Activated CD4-positive, alpha-beta T cell treated with anti-CD3 and anti-CD28 coated beads for 1 hour (primary cell): ENCODE data around the gene YAF2.
"Not testable (repeated sequence)": the region's sequence is repeated elsewhere in the genome, so short reads cannot be mapped to it uniquely, and the experiment has no call there.

Source experiments
- DNase-seq: peaks from one replicate; pipeline ENCODE4 v3.0.0-alpha.2; 2020

YAF2 gene

DNA sequence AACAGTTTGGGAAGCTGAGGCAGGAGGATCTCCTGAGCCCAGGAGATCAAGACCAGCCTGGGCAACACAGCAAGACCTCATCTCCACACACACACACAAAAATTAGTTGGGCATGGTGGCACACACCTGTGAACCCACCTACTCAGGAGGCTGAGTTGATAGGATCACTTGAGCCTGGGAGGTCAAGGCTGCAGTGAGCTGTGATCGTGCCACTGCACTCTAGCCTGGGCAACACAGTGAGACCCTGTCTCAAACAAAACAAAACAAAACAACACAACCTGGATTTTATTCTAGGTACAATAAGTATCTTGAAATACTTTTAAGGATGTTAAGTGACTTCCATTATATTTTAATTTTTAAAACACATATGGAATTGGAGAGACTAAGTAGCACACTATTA, 45.8 kb downstream of the YAF2 start:
- no peak for DNase-seq

DNA sequence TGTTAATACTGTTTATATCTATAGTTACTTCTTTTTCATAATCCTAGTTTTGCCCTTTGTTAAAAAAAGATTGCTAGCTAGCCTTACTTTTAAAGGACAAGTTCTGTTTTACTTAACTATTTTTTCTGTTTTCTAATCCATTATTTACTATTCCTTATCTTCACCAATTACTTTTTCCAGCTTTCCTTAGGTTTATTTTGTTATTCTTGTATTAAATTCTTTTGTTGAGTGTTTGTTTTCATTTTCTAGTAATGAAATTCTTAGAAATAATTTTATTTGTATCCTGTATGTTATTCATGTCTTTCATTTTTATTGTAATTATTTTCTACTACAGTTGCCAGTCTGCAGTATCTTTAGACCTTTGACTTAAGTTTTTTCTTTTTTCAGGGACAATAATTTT, 47.7 kb downstream of the YAF2 start:
- DNase-seq = no peak

DNA sequence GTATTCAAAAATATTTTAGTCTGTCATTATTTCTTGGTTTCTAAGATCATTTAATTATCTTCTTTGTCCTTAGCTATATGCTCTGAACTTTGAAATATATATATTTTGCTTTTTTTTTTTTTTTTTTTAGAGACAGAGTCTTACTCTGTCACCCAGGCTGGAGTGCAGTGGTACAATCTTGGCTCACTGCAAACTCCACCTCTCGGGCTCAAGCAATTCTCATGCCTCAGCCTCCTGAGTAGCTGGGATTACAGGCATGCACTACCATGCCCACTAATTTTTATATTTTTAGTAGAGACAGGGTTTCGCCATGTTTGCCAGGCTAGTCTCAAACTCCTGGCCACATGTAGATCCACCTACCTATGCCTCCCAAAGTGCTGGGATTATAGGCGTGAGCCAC, 49.8 kb downstream of the YAF2 start:
- not testable (repeated sequence) for DNase-seq

DNA sequence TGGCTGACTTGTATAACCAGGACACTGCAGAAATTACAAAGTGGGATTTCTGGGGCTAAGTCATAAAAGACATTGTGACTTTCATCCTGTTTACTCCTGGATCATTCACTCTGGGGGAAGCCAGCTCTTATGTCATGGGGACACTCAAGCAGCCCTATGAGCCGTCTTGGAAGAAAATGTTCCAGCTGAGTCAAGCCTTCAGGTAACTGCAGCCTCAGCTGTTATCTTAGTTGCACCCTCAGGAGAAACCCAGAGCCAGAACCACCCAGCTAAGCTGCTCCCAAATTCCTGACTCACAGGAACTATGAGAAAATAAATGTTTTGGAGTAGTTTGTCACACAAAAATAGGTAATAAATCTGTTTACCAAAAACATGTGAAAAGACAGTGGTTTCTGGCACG, 50.2 kb downstream of the YAF2 start:
- no peak for DNase-seq

DNA sequence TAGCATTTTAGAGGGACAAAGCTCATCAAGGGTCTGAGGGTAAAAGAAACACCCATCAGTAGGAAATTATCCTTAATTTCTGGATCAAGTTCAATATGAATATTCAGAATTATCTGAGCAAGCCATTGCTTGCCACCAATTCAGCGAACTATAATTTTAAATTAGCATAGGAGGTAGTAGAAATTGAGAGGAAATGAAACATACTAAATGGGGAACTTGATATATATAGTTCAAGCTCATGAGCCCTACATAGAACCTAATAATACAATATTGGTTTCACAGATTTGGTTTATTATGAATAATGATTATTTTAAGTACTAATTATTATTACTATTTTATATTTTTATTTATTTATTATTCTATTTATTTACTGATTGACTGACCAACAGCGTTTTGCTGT, 51.3 kb downstream of the YAF2 start:
- DNase-seq = no peak

DNA sequence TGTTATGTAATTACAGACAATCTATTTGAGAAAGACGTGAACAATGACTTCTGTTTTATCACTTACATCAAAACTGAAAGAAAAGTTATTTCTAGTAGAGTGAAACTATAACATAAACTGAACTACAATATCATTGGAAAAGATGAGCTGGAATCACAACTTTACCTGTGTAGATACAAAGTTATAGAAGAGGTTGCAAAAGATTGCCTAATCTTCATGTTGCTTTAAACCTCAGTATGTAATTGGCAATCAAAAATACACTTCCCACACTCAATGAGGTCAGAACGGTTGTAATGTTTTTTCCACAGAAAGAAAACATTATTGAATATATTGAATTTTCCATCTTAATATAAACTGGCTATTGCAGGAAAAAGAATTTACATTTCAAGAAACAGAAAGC, 55.7 kb downstream of the YAF2 start:
- no peak for DNase-seq

DNA sequence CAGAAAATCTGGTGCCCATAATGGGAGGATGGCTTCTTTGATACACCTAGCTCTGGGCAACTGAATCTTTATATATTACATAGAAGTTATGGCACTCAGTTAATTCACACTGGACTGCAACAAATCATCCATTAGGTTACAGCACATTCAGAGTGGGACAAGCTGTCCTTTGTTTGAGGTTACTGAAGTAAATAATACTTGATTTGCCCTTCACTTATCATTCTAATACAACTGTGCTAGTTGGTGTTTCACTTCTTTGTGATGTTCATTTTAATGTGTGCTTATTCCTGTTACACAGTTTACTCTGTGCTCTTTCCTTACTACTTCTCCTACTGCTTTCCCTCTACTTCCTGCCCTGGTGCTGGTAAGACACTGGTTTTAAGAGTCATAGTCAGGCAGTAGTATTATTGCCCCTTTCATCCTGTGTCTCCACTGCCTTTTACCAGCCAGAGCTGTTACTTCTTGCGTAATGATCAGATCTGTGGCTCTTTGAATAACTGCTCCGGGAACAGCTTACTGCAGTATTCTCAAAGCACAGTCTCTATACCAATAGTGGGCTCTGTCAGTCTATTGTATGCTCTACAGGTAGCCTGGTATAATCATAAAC, 57.0 kb downstream of the YAF2 start:
- no peak for DNase-seq

DNA sequence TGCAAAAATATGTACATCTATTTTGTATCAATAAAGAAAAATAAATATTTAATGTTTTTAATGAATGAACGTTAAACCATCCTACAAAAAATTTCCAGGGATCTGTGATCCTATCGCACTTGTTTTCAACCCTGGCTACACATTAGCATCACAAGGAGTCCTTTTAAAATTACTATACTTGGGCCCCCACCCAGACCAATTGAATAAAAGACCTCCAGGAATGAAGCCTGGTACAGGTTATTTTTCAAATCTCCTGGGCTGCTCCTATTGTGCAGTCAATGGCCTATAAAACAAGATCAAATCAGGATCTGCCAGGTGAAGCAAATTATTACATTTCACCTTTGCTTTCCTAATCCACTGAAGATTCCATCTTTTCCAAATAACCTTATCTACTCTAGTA, 59.9 kb downstream of the YAF2 start:
- no peak for DNase-seq

DNA sequence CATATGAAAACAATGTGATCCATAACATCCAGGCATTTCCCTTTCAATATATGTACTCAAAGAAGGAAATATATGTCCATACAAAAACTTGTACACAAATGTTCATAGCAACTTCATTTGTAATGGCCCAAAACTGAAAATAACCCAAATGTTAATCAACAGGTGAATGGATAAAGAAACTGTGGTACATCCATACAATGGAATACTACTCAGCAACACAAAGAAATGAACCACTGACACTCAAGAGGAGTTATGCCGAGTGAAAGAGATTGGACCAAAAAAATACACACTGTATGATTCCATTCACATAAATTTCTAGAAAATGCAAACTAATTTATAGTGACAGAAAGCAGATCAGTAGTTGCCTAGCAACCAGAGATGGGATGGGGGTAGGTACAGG, 63.1 kb downstream of the YAF2 start:
- no peak for DNase-seq

DNA sequence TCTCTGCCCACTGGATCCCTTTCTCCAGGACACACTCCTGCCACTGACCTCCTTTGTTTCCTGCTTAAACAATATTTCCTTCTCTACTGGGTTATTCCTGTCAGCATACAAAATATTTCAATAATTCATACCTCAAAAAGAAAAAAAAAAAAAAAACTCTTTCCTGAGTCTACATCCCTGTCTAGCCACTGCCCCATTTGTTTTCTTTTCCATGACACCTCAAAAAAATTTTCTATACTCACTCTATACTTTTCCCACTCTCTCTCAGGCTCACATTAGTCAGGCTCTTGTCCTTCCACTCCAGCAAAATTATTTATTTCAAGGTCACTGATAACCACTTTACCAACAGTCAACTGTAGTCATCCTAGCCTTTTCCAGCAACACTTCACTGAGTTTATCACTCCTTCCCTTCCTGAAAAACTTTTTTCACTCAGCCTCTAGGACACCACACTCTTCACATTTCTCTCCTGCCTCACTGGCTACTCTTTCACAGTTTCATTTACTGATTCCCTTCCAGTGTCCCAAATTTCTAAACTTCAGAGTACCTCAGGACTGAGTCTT, 64.0 kb downstream of the YAF2 start:
- DNase-seq = no peak

DNA sequence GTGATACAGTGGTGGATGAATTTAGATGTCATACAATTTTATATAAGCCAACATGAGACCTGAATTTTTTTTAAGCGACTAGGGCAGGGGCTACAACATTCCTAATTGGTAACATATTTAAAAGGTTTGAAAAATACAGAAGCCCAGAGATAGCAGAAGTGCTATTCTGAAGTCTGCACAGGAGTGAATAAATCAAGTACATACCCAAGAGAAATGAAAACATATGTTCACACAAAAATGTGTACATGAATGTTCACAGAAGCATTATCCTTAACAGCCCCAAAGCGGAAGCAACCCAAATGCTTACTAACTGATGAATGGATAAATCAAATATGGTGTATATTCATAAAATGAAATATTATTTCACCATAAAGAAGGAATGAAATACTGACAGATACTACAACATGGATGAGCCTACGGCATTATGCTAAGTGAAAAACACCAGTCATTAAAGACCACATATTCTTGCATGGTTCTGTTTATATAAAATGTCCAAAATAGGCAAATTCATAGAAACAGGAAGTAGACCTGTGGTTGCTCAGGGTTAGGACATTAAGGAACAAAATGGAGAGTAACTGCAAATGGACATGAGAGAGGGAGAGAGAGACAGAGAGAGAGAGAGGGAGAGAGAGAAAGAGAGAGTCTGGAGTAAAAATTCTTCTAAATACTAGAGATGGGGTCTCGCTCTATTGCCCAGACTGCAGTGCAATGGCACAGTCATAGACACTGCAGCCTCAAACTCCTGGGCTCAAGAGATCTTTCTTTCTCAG, 65.4 kb downstream of the YAF2 start:
- DNase-seq = no peak

DNA sequence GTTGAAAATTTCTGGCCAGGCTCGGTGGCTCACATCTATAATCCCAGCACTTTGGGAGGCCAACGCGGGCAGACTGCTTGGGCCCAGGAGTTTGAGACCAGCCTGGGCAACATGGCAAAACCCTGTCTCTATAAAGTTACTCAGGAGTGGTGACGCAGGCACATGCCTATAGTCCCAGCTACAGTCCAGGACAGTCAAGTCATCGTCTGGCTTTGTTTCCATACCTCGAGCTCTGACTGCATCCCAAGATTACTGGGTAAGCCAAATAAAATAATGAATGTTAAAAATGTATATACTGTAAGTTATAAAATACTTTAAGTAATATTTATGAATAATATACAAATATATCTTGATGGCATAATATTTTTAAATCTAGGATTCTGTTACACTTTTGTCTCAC, 70.3 kb downstream of the YAF2 start:
- no peak for DNase-seq

DNA sequence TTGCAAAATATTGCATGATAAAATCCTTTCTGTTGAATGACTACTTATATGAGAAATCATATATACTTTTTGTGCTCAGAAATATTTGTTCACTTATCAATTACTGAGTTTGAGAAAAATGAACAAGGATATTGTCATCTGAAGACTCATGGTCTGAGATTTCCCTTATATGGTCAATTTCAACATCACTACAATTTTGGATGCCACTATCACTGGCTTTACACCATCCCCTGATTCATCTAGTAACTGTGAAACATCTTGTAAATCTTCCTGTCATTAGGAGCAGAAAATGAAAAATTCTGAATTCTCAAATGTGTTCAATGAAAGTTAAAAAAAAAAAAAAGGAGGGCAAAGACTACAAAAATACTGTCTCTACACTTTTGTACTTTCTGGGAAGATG, 71.5 kb downstream of the YAF2 start:
- no peak for DNase-seq

DNA sequence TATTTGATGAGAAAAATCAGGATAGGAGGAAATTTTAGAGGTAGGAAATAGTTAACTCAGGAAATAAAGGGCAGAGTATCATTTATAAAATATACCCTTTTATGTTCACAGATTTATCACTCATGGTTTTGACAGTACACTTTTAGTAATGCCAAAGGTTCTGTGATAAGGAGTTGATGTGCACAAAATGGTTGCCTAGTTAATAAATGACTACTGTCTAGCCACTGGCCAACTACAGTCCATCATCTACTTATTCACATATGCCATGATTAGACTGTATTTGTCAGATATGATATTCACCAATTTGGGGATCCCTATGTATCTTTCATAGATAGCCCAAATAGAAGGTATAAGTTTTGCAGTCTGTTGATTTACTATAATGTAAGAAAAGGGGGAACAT, 74.1 kb downstream of the YAF2 start:
- DNase-seq = no peak

DNA sequence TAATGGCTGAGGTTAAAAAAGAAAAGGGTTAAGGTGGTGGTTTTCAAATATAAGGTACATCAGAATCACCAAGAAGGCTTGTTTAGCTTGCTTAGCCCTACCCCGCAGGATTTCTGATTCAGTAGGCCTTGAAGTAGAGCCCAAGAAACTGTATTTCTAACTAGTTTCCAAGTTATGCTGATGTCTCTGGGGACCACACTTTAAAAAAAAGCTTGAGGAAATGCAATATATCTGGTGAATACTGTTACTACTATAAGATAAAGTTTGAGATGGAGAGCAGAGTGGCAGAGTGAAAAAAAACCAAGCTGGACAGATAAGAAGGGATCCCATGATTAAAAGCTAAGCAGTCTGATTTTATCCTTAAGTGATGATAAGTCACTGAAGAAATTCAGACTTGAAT, 75.1 kb downstream of the YAF2 start:
- no peak for DNase-seq

DNA sequence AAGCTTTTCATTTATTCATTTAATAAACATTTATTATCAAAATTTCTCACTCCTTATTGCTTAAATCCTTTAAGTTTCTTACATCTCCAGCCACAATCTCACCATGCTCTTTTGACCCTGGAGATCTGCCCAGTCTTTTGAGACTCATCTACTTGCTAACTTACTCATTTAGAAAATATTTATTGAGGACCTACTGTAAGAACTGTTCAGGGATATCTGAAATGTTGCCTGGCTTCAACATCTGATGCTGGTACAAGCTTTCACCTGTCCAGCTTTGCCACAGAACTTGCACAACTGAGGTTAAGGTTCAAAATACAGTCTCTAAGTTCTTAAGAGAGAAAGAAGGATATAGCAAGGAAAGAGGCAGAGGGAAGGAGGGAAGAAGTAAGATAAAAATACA, 75.9 kb downstream of the YAF2 start:
- DNase-seq = no peak

DNA sequence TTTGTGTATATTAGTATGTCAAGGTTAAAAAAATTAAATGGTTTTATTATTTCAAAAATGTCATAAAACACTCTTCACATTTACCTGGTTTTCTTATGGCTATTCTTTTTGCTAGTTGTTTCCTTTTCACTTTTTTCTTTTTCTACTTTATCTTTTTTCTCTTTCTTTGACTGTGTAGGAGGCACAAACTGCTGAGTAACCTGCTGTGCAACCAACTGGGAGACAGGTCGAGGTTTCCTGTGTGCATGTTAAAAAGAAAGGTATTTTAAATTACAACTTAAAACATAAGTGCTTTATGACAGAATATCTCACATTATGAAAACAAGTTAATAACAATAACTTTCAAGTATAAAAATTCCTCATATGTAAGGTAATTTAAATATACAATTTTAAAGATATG, 76.5 kb downstream of the YAF2 start:
- DNase-seq = no peak

DNA sequence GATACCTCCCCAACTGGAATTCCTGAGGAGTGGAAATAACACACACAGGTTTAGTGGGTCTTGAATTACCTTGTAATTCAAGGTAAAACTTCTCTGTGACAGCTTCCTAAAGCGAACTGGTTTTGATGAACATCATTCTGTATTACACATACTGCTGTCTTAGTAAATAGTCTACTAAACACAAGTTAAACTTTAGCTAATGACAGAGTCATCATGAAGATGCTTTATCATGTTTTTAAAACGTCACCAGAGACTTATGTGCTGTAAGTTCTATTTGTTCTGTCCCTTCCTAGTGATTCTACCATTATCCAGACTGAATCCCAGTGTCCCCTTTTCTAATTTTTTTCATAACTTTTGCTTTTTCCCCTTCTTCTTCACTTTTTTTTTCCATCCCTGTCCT, 81.8 kb downstream of the YAF2 start:
- DNase-seq = no peak

DNA sequence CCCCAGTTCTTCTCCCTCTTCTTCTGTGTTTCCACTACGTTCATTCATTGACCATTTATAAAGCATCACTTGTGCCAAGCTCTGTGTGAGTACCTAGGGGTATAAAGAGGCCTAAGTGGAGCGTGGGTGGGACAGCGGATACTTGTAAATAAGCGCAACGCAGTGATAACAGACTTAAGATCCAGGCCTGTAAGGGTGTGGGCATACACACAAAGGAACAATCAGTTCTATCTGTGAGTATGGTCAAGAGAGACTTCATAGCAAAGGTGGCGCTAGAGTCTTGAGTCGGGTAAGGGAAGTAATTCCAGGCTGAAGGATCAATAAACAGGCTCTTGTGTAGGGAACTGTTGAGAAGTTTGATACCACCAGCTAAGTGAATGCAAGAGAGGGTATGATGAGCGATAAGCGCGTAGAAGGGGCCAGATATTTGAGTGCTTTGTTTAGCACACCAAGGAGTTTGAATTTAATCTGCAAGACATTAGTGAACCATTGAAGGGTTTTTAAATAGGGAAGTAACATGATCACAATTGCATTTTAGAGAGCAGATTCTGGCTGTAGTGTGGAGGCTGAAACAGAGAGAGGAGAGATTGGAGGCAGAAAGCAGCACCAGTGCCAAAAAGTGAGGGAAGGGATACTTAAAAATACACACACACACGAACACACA, 92.4 kb downstream of the YAF2 start:
- no peak for DNase-seq

DNA sequence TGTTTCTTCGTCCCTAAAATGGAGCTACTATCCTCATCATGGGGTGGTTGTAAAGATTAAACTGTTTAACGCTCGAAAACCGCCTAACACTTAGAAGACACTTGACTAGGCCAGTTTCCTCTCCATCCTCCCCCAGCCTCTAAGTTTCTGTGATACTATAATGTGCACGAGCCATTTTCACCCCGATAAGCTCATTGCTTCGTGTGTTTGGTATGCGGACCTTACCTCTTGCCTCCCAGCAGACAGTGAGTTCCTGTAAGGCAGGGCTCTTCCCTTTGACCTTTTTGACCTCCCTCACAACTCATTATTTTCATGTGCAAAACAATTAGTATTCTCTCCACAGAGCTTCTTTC, 92.9 kb downstream of the YAF2 start:
- no peak for DNase-seq

DNA sequence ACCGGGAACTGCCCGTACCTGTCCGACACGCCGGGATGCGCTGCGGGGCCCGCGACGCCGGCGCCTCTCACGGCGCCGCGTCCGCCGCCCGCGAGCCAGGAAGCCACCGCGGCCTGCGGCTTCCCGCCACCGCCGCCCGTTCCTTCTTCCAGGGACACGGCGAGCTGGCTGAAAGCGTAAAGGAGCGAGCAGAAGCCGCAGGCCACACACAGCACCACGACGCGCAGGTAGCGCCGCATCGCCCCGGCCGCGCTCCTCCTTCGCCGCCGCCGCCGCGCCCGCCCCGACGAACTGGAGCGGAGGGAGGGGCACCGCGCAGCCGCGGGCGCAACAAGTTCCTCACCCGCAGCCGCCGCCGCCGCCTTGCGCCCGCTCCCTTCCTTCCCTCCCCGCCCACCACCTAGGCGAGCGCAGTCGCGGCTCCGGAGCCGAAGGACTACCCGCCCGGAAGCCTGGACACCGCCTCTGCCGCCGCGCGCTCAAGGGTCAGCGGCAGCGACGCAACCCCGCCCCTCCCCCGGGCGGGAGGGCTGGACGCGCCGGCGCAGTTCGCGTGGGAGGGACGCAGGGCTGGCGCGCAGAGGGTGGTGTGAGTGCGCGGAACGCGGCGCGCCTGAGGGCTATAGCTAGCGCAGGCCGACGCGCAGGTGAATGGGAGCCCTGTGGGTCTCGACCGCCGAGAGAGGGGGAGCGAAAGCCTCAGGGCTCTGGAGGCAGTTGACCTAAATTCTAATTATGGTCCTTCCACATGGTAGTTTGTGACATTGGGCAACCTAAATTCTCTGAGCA, 93.4 kb downstream of the YAF2 start, which contains the start of gene GXYLT1:
Gene GXYLT1 (minus strand): TSS at position 467 of the 789 bp plus-strand sequence. CDS start 228 bp downstream, at position 239.
- DNase-seq = peak; percentile 65

DNA sequence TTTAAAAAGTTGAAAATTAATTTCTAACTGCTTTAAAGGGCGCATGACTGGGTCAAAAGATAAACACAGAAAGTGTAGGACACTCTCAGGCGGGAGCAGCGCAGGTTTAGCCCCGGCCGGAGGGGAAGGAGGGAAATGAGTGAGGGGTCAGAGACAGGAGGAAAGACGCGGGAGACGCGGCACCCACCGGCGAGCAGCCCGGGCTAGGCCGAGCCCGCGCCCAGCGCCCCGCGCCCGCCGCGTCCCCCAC, 94.0 kb downstream of the YAF2 start:
- no peak for DNase-seq

DNA sequence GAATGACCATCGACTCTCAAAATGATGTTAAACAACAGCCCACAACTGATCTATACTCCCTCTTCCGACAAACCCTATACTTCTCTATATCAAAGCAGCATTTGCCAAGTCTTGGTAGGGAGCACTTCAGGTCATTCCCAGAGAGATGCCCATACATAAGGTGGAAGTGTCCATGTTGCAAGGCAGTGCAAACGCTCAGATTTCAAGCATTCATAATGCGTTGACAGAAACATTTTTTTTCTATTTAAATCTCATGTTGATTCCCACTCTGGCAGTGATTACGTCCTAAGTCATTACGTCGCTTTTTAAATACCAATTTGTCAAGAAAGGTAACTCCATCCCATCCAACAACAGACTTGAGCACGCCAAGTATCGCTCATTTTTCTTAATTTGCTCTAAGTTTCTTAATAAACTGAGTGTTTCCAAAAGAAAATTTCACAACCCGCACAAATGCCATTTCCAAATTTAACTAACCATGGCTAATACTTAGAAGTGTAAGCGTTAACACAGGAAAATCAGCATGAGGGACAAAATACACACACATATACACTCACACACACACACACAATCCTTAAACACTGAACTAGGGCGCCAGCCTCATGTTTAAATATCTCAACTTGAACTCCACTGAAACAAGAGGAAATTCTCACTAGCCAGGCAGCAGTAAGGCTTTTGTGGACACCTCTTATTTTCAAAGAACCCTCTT, 94.4 kb downstream of the YAF2 start:
- DNase-seq = no peak
